Mononuclear cell (primary cell): ENCODE measurements around the gene BCORL1. TPM values are rescaled to one million over a fixed set of nuclear protein-coding genes. Genes with fewer than 3 reads are reported as not detected.

Source experiments
- H3K27me3 ChIP-seq: 2 replicates; pipeline ENCODE4 v1.6.0; 2011; ENCODE audit warnings: low read length, control low read depth; ENCODE audit not compliant: insufficient read depth
- H3K4me1 ChIP-seq: 2 replicates; pipeline ENCODE4 v1.5.1; 2011; ENCODE audit warnings: mild to moderate bottlenecking, low read length, control low read depth; ENCODE audit not compliant: insufficient read depth
- H3K4me3 ChIP-seq: 2 replicates; pipeline ENCODE4 v1.5.1; 2011; ENCODE audit warnings: mild to moderate bottlenecking, low read length, moderate library complexity
- H3K9me3 ChIP-seq: 2 replicates; pipeline ENCODE4 v1.5.1; 2011; ENCODE audit warnings: low read depth, mild to moderate bottlenecking, control low read depth, low read length
- total RNA-seq: library from RNA; depleted of rRNA; stranded (reverse); fragments of >200 nt; gene quantifications from one replicate; pipeline ENCODE4 v1.2.3, GENCODE V29; 2012

BCORL1 gene
- total RNA-seq, 1 donor, result 2.2 TPM

- Histone ChIP-seq H3K4me1 (peaks cover 6% of the 10 kb centered on the region), H3K27me3 (no peaks in the 10 kb centered on the region), H3K4me3 (no peak overlapping the region), H3K9me3 (no peaks in the 10 kb centered on the region)
These were observed 1.2 kb downstream of the BCORL1 start for GRCh38 chrX:129983575-129984110.

GRCh38 chrX:129984111-129984958 is 1.9 kb downstream of the BCORL1 start:
- H3K27me3 ChIP-seq, result no peaks in the 10 kb centered on the region
- peak overlapping the region; percentile 29 for H3K4me3 ChIP-seq
- H3K4me1 ChIP-seq, result peaks cover 6% of the 10 kb centered on the region
- H3K9me3 ChIP-seq, result no peaks in the 10 kb centered on the region

DNA sequence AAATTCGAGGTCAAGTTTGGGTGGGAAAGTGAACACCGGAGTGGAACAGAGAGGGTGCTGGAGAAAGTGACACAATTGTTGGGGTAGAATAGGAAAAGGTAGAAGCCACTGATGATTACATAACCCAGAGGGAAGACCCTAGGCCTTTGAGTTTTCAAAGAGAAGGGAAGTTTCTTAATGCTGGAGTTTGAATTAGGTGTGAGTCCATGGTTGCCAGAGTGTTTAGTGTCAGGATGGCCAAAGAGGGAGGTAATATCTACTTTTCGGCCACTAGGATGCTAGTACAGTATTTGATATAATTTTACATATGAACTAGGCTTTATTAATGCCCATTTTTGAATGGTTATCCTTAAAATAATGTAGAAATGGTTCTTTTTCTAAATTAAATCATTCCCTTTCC is 5.4 kb downstream of the BCORL1 start:
- Histone ChIP-seq H3K4me1 (peaks cover 6% of the 10 kb centered on the region), H3K27me3 (no peaks in the 10 kb centered on the region), H3K9me3 (no peaks in the 10 kb centered on the region), H3K4me3 (no peak overlapping the region)

- peaks cover 18% of the 10 kb centered on the region for H3K4me1 ChIP-seq
- no peak overlapping the region for H3K4me3 ChIP-seq
- no peaks in the 10 kb centered on the region for H3K9me3 ChIP-seq
- no peaks in the 10 kb centered on the region for H3K27me3 ChIP-seq
These were observed 9.7 kb downstream of the BCORL1 start for GRCh38 chrX:129992181-129992580.

DNA sequence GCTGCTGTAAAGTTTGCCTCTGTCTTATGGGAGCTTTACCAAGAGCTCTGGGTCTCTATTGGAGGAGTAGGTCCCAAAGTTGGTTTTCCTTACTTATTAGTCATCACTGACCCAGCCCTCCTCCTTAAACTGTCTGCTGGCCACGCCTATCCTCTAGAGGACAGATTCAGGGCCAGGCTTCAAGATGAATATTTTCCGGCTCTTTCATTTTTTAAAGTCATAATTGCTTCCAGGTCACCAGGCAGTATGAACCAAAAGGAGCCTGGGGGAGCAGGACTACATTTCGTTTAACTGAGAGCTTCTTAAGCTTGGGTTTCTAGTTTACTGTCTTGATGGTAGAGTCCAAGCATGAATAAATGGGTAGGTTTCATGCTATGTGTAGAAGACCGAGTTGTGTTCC is 13.7 kb downstream of the BCORL1 start:
- Histone ChIP-seq H3K27me3 (no peaks in the 10 kb centered on the region), H3K4me3 (no peak overlapping the region), H3K4me1 (peaks cover 18% of the 10 kb centered on the region), H3K9me3 (no peaks in the 10 kb centered on the region)

- H3K9me3 ChIP-seq, result no peaks in the 10 kb centered on the region
- no peaks in the 10 kb centered on the region for H3K27me3 ChIP-seq
- H3K4me1 ChIP-seq, result peaks cover 18% of the 10 kb centered on the region
- H3K4me3 ChIP-seq, result no peak overlapping the region
These were observed 14.7 kb downstream of the BCORL1 start for GRCh38 chrX:129997086-129997485.

GRCh38 chrX:129998021-129998420 is 15.6 kb downstream of the BCORL1 start:
- H3K9me3 ChIP-seq, result no peaks in the 10 kb centered on the region
- peaks cover 18% of the 10 kb centered on the region for H3K4me1 ChIP-seq
- H3K27me3 ChIP-seq, result no peaks in the 10 kb centered on the region
- no peak overlapping the region for H3K4me3 ChIP-seq

DNA sequence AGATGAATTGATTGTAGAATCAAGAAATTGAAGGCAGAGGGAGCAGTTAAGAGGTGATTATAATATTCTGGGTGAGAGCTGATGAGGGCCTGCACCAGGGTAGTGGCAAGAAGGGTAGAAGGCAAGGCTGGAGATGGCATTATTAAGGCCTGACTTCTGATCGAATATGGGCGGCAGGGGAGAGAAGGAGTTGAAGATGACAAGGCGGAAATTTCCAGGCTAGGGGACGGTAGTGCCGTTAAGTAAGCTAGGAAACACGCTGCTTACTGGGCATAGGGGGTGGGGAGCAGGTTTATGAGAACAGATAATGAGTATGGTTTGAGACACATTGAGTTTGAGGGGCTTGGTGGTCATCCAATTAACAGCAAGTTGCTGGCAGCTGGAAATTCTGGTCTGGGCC is 19.5 kb downstream of the BCORL1 start:
- Histone ChIP-seq H3K4me3 (no peak overlapping the region), H3K27me3 (no peaks in the 10 kb centered on the region), H3K4me1 (no peaks in the 10 kb centered on the region), H3K9me3 (no peaks in the 10 kb centered on the region)

DNA sequence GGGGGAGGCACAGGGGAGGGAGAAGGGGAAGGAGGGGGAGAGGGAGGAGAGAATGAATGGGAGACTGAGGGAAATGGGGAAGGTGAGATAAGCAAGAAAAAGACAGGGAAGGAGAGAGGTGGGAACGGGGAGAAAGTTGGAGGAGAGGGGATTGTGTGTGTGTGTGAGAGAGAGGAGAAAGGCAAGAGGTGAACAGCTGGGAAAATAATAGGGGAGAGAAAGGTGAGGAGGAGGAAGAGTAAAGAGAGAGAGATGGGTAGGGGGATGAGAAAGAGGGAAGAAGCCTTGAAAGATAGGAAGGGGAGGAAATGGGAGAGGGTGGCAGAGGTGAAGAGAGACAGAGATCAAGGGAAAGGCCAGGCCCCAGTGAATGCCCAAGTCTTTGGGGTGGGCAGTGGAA is 20.1 kb downstream of the BCORL1 start:
- Histone ChIP-seq H3K27me3 (no peaks in the 10 kb centered on the region), H3K9me3 (no peaks in the 10 kb centered on the region), H3K4me1 (no peaks in the 10 kb centered on the region), H3K4me3 (no peak overlapping the region)

- Histone ChIP-seq H3K4me3 (no peak overlapping the region), H3K4me1 (no peaks in the 10 kb centered on the region), H3K9me3 (no peaks in the 10 kb centered on the region), H3K27me3 (no peaks in the 10 kb centered on the region)
These were observed 22.8 kb downstream of the BCORL1 start for GRCh38 chrX:130005089-130005807.

- Histone ChIP-seq H3K9me3 (no peaks in the 10 kb centered on the region), H3K4me1 (no peaks in the 10 kb centered on the region), H3K27me3 (no peaks in the 10 kb centered on the region), H3K4me3 (no peak overlapping the region)
These were observed 27.3 kb downstream of the BCORL1 start for GRCh38 chrX:130009658-130010223.

DNA sequence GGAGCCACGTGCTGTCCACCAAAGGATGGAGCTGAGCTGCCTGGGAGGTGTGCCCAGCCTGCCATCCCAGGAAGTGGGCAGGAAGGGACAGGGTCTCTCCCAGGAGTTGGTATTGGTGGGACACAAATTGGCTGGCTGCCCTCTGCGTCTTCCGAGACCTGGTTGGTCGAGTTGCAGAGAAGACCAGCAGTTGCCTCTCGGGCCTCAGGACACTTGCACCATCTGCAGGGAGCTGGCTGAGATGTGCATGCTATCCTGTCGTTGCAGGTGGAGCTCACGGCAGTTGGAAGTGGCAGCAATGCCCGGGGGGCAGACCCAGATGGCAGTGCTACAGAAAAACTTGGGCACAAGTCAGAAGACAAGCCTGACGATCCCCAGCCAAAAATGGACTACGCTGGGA is 30.2 kb downstream of the BCORL1 start:
- Histone ChIP-seq H3K27me3 (no peaks in the 10 kb centered on the region), H3K9me3 (no peaks in the 10 kb centered on the region), H3K4me3 (no peak overlapping the region), H3K4me1 (no peaks in the 10 kb centered on the region)

- no peaks in the 10 kb centered on the region for H3K27me3 ChIP-seq
- H3K4me1 ChIP-seq, result no peaks in the 10 kb centered on the region
- no peak overlapping the region for H3K4me3 ChIP-seq
- H3K9me3 ChIP-seq, result no peaks in the 10 kb centered on the region
These were observed 31.2 kb downstream of the BCORL1 start for GRCh38 chrX:130013661-130014060.

GRCh38 chrX:130014356-130014755 is 31.9 kb downstream of the BCORL1 start:
- Histone ChIP-seq H3K4me1 (no peaks in the 10 kb centered on the region), H3K27me3 (no peaks in the 10 kb centered on the region), H3K4me3 (no peak overlapping the region), H3K9me3 (no peaks in the 10 kb centered on the region)

GRCh38 chrX:130014770-130015169 is 32.3 kb downstream of the BCORL1 start:
- H3K4me1 ChIP-seq, result no peaks in the 10 kb centered on the region
- no peaks in the 10 kb centered on the region for H3K9me3 ChIP-seq
- no peak overlapping the region for H3K4me3 ChIP-seq
- no peaks in the 10 kb centered on the region for H3K27me3 ChIP-seq
